ENCODE measurements around the gene GFI1B. TPM values are rescaled to one million over a fixed set of nuclear protein-coding genes. Genes with fewer than 3 reads are reported as not detected.
"Not testable (repeated sequence)": the region's sequence is repeated elsewhere in the genome, so short reads cannot be mapped to it uniquely, and the experiment has no call there.

The GFI1B gene
- total and polyA plus RNA-seq, 2 donors = 0.04 to 0.26 TPM

DNA sequence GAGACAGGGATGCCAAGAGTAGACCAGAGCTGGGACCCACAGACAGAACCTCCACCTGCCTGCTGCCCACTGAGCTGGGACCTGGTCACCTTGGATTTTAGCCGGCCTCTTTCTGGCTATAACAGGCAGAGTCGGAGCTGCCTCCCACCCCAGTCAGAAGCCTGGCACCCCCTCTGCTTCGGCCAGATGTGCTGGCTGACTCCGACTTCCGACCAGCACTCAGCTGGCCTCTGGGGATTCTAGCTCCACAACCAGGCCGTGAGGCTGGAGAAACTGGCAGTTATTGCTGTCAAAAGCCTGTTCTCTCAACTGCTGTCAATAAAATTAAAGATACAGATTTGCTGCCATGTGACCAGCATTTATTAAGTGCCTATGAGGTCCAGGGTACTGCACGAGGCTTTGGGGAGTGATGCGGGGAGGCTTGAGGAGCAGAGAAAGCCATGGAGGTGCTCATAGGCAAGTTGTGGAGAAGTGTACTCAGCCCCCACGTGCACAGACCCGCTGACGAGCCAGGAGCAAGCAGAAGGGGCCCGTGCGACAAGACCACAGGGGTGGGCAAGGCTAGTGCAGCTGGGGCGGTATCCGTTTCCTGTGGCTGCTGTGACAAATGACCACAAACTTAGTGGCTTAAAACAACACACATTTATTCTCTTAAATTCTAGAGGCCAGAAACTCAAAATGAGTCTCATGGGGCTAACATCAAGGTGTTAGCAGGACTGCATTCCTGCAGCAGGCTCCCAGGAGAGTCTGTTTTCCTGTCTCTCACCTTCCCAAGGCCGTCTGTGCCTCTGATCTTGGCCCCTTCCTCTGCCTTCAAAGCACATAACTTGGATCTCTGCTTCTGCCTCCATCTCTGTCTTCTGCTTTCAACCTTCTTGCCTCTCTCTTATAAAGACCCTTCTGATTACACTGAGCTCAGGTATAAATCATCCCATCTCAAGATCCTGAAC lies 13.1 kb downstream of the GFI1B start:
- H3K27ac ChIP-seq (ENCODE audit: low read depth) = no peak overlapping the region
- H3K4me1 ChIP-seq (ENCODE audit: insufficient read depth) = no peaks in the 10 kb centered on the region
- H3K36me3 ChIP-seq (ENCODE audit: insufficient read depth) = no peaks in the 10 kb centered on the region
- 33% methylated on average over 16 of the region's 16 CpGs for WGBS
- no peak for DNase-seq (ENCODE audit: extremely low spot score)
- no peak overlapping the region for H3K4me3 ChIP-seq (ENCODE audit: low read depth, low read length)

- DNase-seq (ENCODE audit: extremely low spot score) = no peak
- Histone ChIP-seq H3K36me3 (ENCODE audit: insufficient read depth) (no peaks in the 10 kb centered on the region), H3K27ac (ENCODE audit: low read depth) (no peak overlapping the region), H3K4me3 (ENCODE audit: low read depth, low read length) (no peak overlapping the region), H3K4me1 (ENCODE audit: insufficient read depth) (no peaks in the 10 kb centered on the region)
- WGBS = 57% methylated on average over 14 of the region's 14 CpGs
These were observed 15.0 kb downstream of the GFI1B start for GRCh38 chr9:132993511-132993939.

DNA sequence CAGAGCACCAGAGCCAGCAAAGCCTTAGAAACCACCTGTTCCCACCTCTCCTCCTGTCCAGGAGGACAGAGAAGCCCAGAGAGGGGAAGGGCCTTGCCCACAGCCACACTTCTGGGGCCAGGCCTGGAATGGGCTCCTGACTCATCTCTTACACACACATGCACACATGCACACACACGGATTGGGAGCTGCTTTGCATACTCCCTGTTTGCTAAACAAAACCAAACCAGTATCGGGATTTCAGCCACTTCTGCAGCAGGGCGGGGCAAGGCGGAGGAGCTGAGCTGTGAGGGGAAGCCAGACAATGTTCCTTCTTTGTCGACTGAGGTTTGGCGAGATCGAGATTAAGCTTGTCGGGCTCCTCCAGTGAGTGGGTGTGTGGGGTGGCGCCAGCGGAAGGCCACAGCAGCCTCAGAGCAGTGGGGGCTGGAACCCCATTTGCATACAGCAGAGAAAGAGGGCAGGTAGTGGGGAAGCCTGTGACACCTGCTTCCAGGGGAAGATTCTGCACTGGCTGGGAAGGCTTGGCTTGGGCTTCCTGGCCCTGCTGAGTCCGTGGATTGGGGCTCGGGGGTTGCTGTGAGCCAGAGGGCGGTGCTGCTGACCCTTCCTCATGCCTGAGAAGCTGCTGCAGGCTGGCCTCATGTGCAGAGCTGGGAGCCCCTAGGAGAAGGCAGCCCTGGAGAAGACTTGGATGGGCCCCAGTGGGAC lies 16.1 kb downstream of the GFI1B start:
- no peaks in the 10 kb centered on the region for H3K36me3 ChIP-seq (ENCODE audit: insufficient read depth)
- H3K27ac ChIP-seq (ENCODE audit: low read depth) = no peak overlapping the region
- 23% methylated on average over 13 of the region's 13 CpGs for WGBS
- no peak for DNase-seq (ENCODE audit: extremely low spot score)
- no peaks in the 10 kb centered on the region for H3K4me1 ChIP-seq (ENCODE audit: insufficient read depth)
- no peak overlapping the region for H3K4me3 ChIP-seq (ENCODE audit: low read depth, low read length)

DNA sequence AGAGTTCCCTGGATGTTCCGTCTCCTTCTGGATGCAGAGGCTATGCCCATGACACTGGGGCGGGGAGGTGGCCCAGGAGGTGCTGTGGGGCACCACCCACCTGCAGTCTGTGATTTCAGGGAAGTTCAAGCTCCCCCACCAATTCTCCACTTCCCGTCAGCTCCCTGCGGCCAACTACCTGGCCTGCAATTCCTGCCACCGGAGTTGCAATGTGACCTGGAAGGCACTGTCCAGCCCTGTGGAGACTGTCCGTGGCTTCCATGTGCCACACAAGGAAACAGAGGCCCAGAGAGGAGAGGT lies 16.6 kb downstream of the GFI1B start:
- WGBS = 85% methylated on average over 6 of the region's 6 CpGs
- no peaks in the 10 kb centered on the region for H3K36me3 ChIP-seq (ENCODE audit: insufficient read depth)
- H3K27ac ChIP-seq (ENCODE audit: low read depth) = no peak overlapping the region
- no peak overlapping the region for H3K4me3 ChIP-seq (ENCODE audit: low read depth, low read length)
- DNase-seq (ENCODE audit: extremely low spot score) = no peak
- H3K4me1 ChIP-seq (ENCODE audit: insufficient read depth) = no peaks in the 10 kb centered on the region

- no peaks in the 10 kb centered on the region for H3K36me3 ChIP-seq (ENCODE audit: insufficient read depth)
- no peaks in the 10 kb centered on the region for H3K4me1 ChIP-seq (ENCODE audit: insufficient read depth)
- 69% methylated on average over 8 of the region's 8 CpGs for WGBS
- H3K4me3 ChIP-seq (ENCODE audit: low read depth, low read length) = no peak overlapping the region
- H3K27ac ChIP-seq (ENCODE audit: low read depth) = no peak overlapping the region
- no peak for DNase-seq (ENCODE audit: extremely low spot score)
These were observed 17.4 kb downstream of the GFI1B start for GRCh38 chr9:132995879-132996278.

GRCh38 chr9:132996526-132996925 lies 18.0 kb downstream of the GFI1B start:
- WGBS = 66% methylated on average over 13 of the region's 13 CpGs
- Histone ChIP-seq H3K36me3 (ENCODE audit: insufficient read depth) (no peaks in the 10 kb centered on the region), H3K4me3 (ENCODE audit: low read depth, low read length) (no peak overlapping the region), H3K4me1 (ENCODE audit: insufficient read depth) (no peaks in the 10 kb centered on the region), H3K27ac (ENCODE audit: low read depth) (no peak overlapping the region)
- DNase-seq (ENCODE audit: extremely low spot score) = no peak

DNA sequence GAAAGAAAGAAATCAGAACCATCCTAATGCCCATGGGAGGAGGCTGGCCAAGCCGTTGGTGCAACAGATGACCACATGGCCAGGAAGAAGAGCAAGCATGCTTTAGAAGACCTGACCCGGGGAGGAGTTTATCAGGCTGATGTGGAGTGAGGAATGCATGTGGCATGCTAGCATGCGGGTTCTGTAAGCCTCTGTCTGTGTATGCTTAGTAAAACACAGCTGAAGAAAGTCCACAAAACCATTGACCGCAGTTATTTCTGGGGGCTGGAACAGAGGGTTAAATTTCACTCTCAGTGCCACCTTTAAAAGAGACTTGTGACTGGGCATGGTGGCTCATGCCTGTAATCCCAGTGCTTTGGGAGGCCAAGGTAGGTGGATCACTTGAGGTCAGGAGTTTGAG lies 19.1 kb downstream of the GFI1B start:
- Histone ChIP-seq H3K4me3 (ENCODE audit: low read depth, low read length) (no peak overlapping the region), H3K36me3 (ENCODE audit: insufficient read depth) (no peaks in the 10 kb centered on the region), H3K4me1 (ENCODE audit: insufficient read depth) (no peaks in the 10 kb centered on the region), H3K27ac (ENCODE audit: low read depth) (no peak overlapping the region)
- 34% methylated on average over 4 of the region's 4 CpGs for WGBS
- no peak for DNase-seq (ENCODE audit: extremely low spot score)

DNA sequence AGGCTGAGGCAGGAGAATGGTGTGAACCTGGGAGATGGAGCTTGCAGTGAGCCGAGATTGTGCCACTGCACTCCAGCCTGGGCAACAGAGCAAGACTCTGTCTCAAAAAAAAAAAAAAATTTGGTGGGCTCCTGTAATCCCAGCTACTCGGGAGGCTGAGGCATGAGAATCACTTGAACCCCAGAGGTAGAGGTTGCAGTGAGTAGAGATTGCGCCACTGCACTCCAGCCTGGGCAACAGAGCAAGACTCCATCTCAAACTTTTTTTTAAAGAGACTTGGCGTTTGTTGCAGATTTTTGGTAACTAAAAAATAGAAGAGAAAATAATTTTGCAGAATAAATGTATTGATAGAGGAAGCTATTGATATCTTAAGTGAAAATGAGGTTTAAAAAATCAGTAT lies 19.7 kb downstream of the GFI1B start:
- H3K4me1 ChIP-seq (ENCODE audit: insufficient read depth); H3K36me3 ChIP-seq (ENCODE audit: insufficient read depth); H3K4me3 ChIP-seq (ENCODE audit: low read depth, low read length); DNase-seq (ENCODE audit: extremely low spot score); H3K27ac ChIP-seq (ENCODE audit: low read depth): not testable (repeated sequence)
- WGBS = 83% methylated on average over 3 of the region's 4 CpGs

GRCh38 chr9:132998831-132999635 lies 20.5 kb downstream of the GFI1B start:
- 69% methylated on average over 18 of the region's 18 CpGs for WGBS
- Histone ChIP-seq H3K27ac (ENCODE audit: low read depth) (no peak overlapping the region), H3K4me1 (ENCODE audit: insufficient read depth) (no peaks in the 10 kb centered on the region), H3K4me3 (ENCODE audit: low read depth, low read length) (no peak overlapping the region), H3K36me3 (ENCODE audit: insufficient read depth) (no peaks in the 10 kb centered on the region)
- DNase-seq (ENCODE audit: extremely low spot score) = no peak

- no peak for DNase-seq (ENCODE audit: extremely low spot score)
- Histone ChIP-seq H3K4me1 (ENCODE audit: insufficient read depth) (no peaks in the 10 kb centered on the region), H3K36me3 (ENCODE audit: insufficient read depth) (no peaks in the 10 kb centered on the region), H3K27ac (ENCODE audit: low read depth) (no peak overlapping the region), H3K4me3 (ENCODE audit: low read depth, low read length) (no peak overlapping the region)
- WGBS = 46% methylated on average over 13 of the region's 13 CpGs
These were observed 23.9 kb downstream of the GFI1B start for GRCh38 chr9:133002147-133003070.

GRCh38 chr9:133003071-133003461 lies 24.6 kb downstream of the GFI1B start:
- H3K27ac ChIP-seq (ENCODE audit: low read depth) = no peak overlapping the region
- H3K4me1 ChIP-seq (ENCODE audit: insufficient read depth) = no peaks in the 10 kb centered on the region
- no peaks in the 10 kb centered on the region for H3K36me3 ChIP-seq (ENCODE audit: insufficient read depth)
- WGBS = 59% methylated on average over 13 of the region's 13 CpGs
- no peak overlapping the region for H3K4me3 ChIP-seq (ENCODE audit: low read depth, low read length)
- no peak for DNase-seq (ENCODE audit: extremely low spot score)

- no peaks in the 10 kb centered on the region for H3K4me1 ChIP-seq (ENCODE audit: insufficient read depth)
- DNase-seq (ENCODE audit: extremely low spot score) = no peak
- no peak overlapping the region for H3K27ac ChIP-seq (ENCODE audit: low read depth)
- H3K36me3 ChIP-seq (ENCODE audit: insufficient read depth) = no peaks in the 10 kb centered on the region
- 45% methylated on average over 9 of the region's 9 CpGs for WGBS
- H3K4me3 ChIP-seq (ENCODE audit: low read depth, low read length) = no peak overlapping the region
These were observed 25.2 kb downstream of the GFI1B start for GRCh38 chr9:133003671-133004090.
